ENCODE measurements around the gene UGT1A8. TPM values are rescaled to one million over a fixed set of nuclear protein-coding genes. Genes with fewer than 3 reads are reported as not detected.

Gene UGT1A8
- total and polyA plus RNA-seq, 2 donors (not counting 1 experiment from before 2014, with no cell fraction given): not detected

DNA sequence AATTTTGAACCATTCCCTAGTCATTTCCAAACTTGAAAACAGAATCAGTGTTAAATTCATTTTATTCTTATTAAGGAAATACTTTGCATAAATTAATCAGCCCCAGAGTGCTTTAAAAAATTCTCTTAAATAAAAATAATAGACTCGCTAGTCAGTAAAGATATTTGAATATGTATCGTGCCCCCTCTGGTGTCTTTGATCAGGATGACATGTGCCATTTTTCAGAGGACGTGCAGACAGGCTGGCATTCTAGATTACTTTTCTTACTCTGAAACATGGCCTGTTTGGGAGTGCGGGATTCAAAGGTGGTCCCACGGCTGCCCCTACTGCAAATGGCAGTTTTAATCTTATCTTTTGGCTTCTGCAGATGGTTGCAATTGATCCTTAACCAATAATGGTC, 155.2 kb downstream of the UGT1A8 start:
- Histone ChIP-seq H3K4me1 (ENCODE audit: control insufficient read depth, extremely low read depth, insufficient read depth, low read length) (no peaks in the 10 kb centered on the region), H3K27ac (ENCODE audit: insufficient read depth, low read length) (no peak overlapping the region), H3K9ac (ENCODE audit: insufficient read depth, low read length) (no peak overlapping the region), H2AFZ (ENCODE audit: low read length) (no peak overlapping the region), H3K27me3 (ENCODE audit: control insufficient read depth, insufficient read depth, low read length) (no peaks in the 10 kb centered on the region), H3K79me2 (ENCODE audit: control insufficient read depth, insufficient read depth, low read length) (no peaks in the 10 kb centered on the region), H3K9me3 (ENCODE audit: control insufficient read depth, insufficient read depth, low read depth, low read length) (no peaks in the 10 kb centered on the region), H3K4me3 (replicated peaks in 1 of 4; ENCODE audit: control extremely low read depth in 1 of 4, insufficient read depth in 1 of 4, low read depth in 3 of 4, low read length in 4 of 4) (no peak overlapping the region), H4K20me1 (ENCODE audit: control insufficient read depth, extremely low read depth, insufficient read depth, low read length) (no peaks in the 10 kb centered on the region), H3K36me3 (ENCODE audit: control insufficient read depth, insufficient read depth, low read length) (no peaks in the 10 kb centered on the region), H3K4me2 (ENCODE audit: extremely low read depth, insufficient read depth, low read length) (no peak overlapping the region)
- DNase-seq (ENCODE audit: low read depth in 2 of 2): no peak
- TF ChIP-seq, protein P1, sequence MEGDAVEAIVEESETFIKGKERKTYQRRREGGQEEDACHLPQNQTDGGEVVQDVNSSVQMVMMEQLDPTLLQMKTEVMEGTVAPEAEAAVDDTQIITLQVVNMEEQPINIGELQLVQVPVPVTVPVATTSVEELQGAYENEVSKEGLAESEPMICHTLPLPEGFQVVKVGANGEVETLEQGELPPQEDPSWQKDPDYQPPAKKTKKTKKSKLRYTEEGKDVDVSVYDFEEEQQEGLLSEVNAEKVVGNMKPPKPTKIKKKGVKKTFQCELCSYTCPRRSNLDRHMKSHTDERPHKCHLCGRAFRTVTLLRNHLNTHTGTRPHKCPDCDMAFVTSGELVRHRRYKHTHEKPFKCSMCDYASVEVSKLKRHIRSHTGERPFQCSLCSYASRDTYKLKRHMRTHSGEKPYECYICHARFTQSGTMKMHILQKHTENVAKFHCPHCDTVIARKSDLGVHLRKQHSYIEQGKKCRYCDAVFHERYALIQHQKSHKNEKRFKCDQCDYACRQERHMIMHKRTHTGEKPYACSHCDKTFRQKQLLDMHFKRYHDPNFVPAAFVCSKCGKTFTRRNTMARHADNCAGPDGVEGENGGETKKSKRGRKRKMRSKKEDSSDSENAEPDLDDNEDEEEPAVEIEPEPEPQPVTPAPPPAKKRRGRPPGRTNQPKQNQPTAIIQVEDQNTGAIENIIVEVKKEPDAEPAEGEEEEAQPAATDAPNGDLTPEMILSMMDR (conservative IDR thresholded peaks at IDR 0.05 in 1 of 2, IDR thresholded peaks at IDR 0.05 in 1 of 2; ENCODE audit: low read depth in 1 of 2, low read length in 2 of 2): no peak
- TF ChIP-seq EZH2 (IDR thresholded peaks at IDR 0.05; ENCODE audit: low read length, missing control alignments): no peak

DNA sequence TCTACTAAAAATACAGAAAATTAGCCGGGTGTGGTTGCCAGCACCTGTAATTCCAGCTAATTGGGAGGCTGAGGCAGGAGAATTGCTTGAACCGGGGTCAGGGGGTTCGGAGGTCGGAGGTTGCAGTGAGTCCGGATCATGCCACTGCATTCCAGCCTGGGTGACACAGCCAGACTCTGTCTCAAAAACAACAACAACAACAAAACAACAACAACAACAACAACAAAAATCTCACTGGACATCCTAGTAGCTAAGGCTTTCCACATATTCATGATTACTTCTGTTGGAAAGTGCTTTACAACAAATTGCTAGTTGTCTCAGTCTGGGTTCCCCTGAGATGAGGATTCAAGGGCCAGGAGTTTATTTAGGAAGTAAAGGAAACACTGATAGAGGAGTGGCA, 156.4 kb downstream of the UGT1A8 start:
- no peak overlapping the region for H3K9ac ChIP-seq (ENCODE audit: insufficient read depth, low read length)
- DNase-seq (ENCODE audit: low read depth in 2 of 2): no peak
- H3K4me1 ChIP-seq (ENCODE audit: control insufficient read depth, extremely low read depth, insufficient read depth, low read length): no peaks in the 10 kb centered on the region
- H3K36me3 ChIP-seq (ENCODE audit: control insufficient read depth, insufficient read depth, low read length): no peaks in the 10 kb centered on the region
- H3K9me3 ChIP-seq (ENCODE audit: control insufficient read depth, insufficient read depth, low read depth, low read length): no peaks in the 10 kb centered on the region
- no peak overlapping the region for H3K4me2 ChIP-seq (ENCODE audit: extremely low read depth, insufficient read depth, low read length)
- no peak overlapping the region for H2AFZ ChIP-seq (ENCODE audit: low read length)
- H4K20me1 ChIP-seq (ENCODE audit: control insufficient read depth, extremely low read depth, insufficient read depth, low read length): no peaks in the 10 kb centered on the region
- H3K79me2 ChIP-seq (ENCODE audit: control insufficient read depth, insufficient read depth, low read length): no peaks in the 10 kb centered on the region
- H3K27ac ChIP-seq (ENCODE audit: insufficient read depth, low read length): no peak overlapping the region
- no peak overlapping the region for H3K4me3 ChIP-seq (replicated peaks in 1 of 4; ENCODE audit: control extremely low read depth in 1 of 4, insufficient read depth in 1 of 4, low read depth in 3 of 4, low read length in 4 of 4)
- TF ChIP-seq, protein P1 (conservative IDR thresholded peaks at IDR 0.05 in 1 of 2, IDR thresholded peaks at IDR 0.05 in 1 of 2; ENCODE audit: low read depth in 1 of 2, low read length in 2 of 2): no peak
- TF ChIP-seq EZH2 (IDR thresholded peaks at IDR 0.05; ENCODE audit: low read length, missing control alignments): no peak
- H3K27me3 ChIP-seq (ENCODE audit: control insufficient read depth, insufficient read depth, low read length): no peaks in the 10 kb centered on the region

DNA sequence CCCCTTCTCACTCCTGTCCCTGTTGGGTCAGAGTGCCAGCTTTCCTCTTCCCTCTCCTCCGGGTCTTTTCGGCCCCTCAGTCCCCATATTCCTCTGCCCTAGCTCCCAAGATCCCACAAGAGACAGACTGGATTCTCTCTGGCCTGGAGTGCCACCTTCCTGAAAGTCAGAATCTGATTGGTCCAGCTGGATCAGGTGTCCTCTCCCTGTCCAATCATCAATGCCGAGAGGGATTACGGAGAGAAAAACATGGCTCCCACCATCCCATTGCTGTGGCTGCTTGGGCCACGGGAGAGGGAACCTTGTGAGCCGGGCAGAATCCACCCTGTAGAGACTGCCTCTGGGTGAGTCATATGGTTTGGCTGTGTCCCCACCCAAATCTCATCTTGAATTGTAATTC, 158.0 kb downstream of the UGT1A8 start:
- Histone ChIP-seq H2AFZ (ENCODE audit: low read length) (no peak overlapping the region), H3K36me3 (ENCODE audit: control insufficient read depth, insufficient read depth, low read length) (no peaks in the 10 kb centered on the region), H3K27me3 (ENCODE audit: control insufficient read depth, insufficient read depth, low read length) (no peaks in the 10 kb centered on the region), H3K79me2 (ENCODE audit: control insufficient read depth, insufficient read depth, low read length) (no peaks in the 10 kb centered on the region), H4K20me1 (ENCODE audit: control insufficient read depth, extremely low read depth, insufficient read depth, low read length) (no peaks in the 10 kb centered on the region), H3K4me2 (ENCODE audit: extremely low read depth, insufficient read depth, low read length) (no peak overlapping the region), H3K4me1 (ENCODE audit: control insufficient read depth, extremely low read depth, insufficient read depth, low read length) (no peaks in the 10 kb centered on the region), H3K9ac (ENCODE audit: insufficient read depth, low read length) (no peak overlapping the region), H3K27ac (ENCODE audit: insufficient read depth, low read length) (no peak overlapping the region), H3K4me3 (replicated peaks in 1 of 4; ENCODE audit: control extremely low read depth in 1 of 4, insufficient read depth in 1 of 4, low read depth in 3 of 4, low read length in 4 of 4) (no peak overlapping the region), H3K9me3 (ENCODE audit: control insufficient read depth, insufficient read depth, low read depth, low read length) (no peaks in the 10 kb centered on the region)
- DNase-seq (ENCODE audit: low read depth in 2 of 2): no peak
- TF ChIP-seq, protein P1 (conservative IDR thresholded peaks at IDR 0.05 in 1 of 2, IDR thresholded peaks at IDR 0.05 in 1 of 2; ENCODE audit: low read depth in 1 of 2, low read length in 2 of 2): no peak
- TF ChIP-seq EZH2 (IDR thresholded peaks at IDR 0.05; ENCODE audit: low read length, missing control alignments): no peak
